BJ (cell line): ENCODE results near the gene COMMD6. TPM values are rescaled to one million over a fixed set of nuclear protein-coding genes. Genes with fewer than 3 reads are reported as not detected.

Experiments
- CTCF ChIA-PET: fragments of 350-600 bp; formaldehyde crosslinking; extraction: SDS; loops from one replicate; lab custom pipeline; 2021; ENCODE audit warnings: antibody characterized with exemption, inconsistent platforms; lab: Yijun Ruan, JAX
- POLR2A ChIA-PET: fragments of 300-600 bp; sonication (Branson Sonifier 250); formaldehyde crosslinking; extraction: SDS; loops from one replicate; lab custom pipeline; 2021; ENCODE audit warnings: antibody characterized with exemption; lab: Charles Lee
- DNase-seq: peaks from one replicate; pipeline ENCODE4 v3.0.0-alpha.2; 2011; ENCODE audit warnings: low read depth
- H3K27me3 ChIP-seq: 2 replicates; pipeline ENCODE4 v1.6.0; 2011; ENCODE audit warnings: low read length; ENCODE audit not compliant: control insufficient read depth, insufficient read depth
- H3K36me3 ChIP-seq: 2 replicates; pipeline ENCODE4 v1.5.1; 2011; ENCODE audit warnings: low read length; ENCODE audit not compliant: control insufficient read depth, insufficient read depth
- H3K4me3 ChIP-seq: 2 replicates; pipeline ENCODE4 v1.5.1; 2011; ENCODE audit warnings: low read depth, mild to moderate bottlenecking, control low read depth, low read length
- CTCF ChIP-seq: IDR thresholded peaks from 2 replicates; pipeline ENCODE4 v1.5.1; 2011; ENCODE audit warnings: low read depth, mild to moderate bottlenecking, control low read depth, inconsistent platforms, low read length, moderate library complexity; ENCODE audit not compliant: insufficient read depth
- polyA plus RNA-seq: library from polyadenylated mRNA; depleted of rRNA; stranded (reverse); fragments of >200 nt; gene quantifications from 2 replicates; pipeline ENCODE4 v1.2.3, GENCODE V29; 2011

COMMD6 gene
- polyA plus RNA-seq, 1 experiment, result 95.7 TPM

DNA sequence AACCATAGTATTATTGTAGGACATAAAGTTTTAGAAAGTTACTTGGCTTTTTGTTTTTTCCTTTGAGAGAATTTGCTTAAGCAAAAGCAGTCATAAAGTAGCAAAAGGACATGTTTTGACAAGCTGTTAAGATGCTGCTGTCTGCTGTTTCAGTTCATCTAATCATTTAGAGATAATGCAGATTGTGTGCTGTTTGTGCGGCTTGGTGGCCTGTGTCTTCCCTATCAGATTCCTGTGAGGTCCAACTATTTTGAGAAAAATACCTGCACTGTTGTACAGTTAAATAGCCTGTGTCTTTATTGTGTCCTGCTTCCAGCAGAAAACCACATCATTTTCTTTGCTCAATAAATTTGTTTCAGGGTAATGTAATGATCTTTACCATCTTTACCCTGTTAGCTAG is 31.9 kb upstream of the COMMD6 start:
- no peak overlapping the region for H3K4me3 ChIP-seq
- H3K27me3 ChIP-seq, result no peaks in the 10 kb centered on the region
- ChIA-PET POLR2A (no interaction called here), CTCF (interaction anchor here (2.1 kb wide), 1 partner anchor 126 kb away, joined by 7 read pairs; no protein-coding TSS in a partner anchor)
- no peak for TF ChIP-seq CTCF
- DNase-seq, result no peak
- H3K36me3 ChIP-seq, result no peaks in the 10 kb centered on the region; the same call in none of the 2 replicates

DNA sequence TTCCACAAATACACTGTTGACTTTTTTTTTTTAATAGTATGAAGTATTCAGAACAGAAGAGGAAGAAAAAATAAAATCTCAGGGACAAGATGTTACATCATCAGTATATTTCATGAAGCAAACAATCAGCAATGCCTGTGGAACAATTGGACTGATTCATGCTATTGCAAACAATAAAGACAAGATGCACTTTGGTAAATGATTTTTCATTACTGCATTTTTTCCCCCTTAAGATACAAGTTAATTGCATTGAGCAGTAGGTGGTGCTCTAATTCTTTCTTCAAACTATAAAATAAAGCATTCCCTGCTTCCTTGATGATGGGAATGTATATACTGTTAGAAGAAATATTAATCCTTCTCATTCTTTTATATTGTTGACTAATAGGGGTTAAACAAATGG is 29.0 kb upstream of the COMMD6 start:
- Histone ChIP-seq H3K27me3 (no peaks in the 10 kb centered on the region), H3K4me3 (no peak overlapping the region), H3K36me3 (no peaks in the 10 kb centered on the region; the same call in 1 of the 2 replicates)
- peak; percentile 17 for DNase-seq
- ChIA-PET CTCF (interaction anchor here (1.0 to 1.1 kb wide), 3 partner anchors 10 to 105 kb away, joined by 3 to 4 read pairs (median 3); no protein-coding TSS in a partner anchor), POLR2A (no interaction called here)
- peak; percentile 46; the same call in 1 of the 2 replicates for TF ChIP-seq CTCF

DNA sequence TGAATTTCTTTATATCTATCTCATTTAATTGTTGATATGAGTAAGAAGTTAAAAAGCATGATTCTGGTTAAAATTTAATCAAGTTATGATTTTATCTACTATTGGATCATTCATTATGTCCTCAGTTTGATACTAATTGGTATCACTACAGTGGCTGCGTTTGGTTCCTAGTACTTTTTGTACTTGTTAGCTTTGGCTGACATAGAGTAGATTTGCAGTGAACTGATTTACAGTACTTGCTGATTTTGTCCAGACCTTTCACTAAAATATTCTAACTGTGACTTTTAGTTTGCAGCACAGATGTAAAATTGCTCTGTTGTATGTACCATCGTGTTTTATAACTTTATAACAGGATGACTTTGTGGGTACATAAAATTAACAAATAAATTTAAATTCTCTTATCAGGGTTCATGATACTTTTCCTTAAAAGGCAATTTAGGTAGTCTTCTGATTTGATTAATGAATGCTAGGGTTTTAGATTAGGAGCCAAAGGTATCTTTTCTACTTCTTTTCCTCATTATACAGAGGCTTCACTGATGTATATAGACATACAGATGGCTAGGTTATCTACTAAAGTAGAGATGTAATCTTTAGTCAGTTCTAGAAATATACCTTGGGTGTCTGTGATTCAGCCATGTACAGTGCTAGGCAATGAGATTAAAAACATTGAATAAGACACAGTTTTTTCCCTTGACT is 20.7 kb upstream of the COMMD6 start:
- Histone ChIP-seq H3K4me3 (no peak overlapping the region), H3K27me3 (no peaks in the 10 kb centered on the region), H3K36me3 (peaks cover 2% of the 10 kb centered on the region; the same call in 1 of the 2 replicates)
- POLR2A ChIA-PET, result interaction anchor here (0.6 kb wide), 1 partner anchor 44 kb away, joined by 3 read pairs; no protein-coding TSS in a partner anchor
- DNase-seq, result no peak
- no peak for TF ChIP-seq CTCF
- CTCF ChIA-PET, result interaction anchor here (0.7 to 1.8 kb wide), 3 partner anchors 15 to 117 kb away, joined by 3 to 6 read pairs (median 4); partner anchors contain the start of gene TBC1D4

DNA sequence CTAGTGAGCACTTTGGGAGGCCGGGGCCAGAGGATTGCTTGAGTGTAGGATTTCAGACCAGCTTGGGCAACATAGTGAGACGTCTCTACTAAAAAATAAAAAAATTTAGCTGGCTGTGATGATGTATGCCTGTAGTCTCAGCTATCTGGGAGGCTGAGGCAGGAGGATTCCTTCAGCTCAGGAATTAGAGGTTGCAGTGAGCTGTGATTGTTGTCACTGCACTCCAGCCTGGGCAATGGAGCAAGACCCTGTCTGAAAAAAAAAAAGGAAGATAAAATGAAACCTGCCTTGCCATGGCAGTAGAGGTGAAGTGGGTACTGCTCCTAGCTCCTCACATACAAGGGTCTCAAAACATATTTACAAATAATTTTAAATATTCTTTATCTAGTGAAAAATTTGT is 19.3 kb upstream of the COMMD6 start:
- CTCF ChIA-PET, result interaction anchor here (0.6 to 1.8 kb wide), 3 partner anchors 10 to 80 kb away, joined by 3 to 6 read pairs (median 4); partner anchors contain the start of gene TBC1D4
- TF ChIP-seq CTCF, result no peak

DNA sequence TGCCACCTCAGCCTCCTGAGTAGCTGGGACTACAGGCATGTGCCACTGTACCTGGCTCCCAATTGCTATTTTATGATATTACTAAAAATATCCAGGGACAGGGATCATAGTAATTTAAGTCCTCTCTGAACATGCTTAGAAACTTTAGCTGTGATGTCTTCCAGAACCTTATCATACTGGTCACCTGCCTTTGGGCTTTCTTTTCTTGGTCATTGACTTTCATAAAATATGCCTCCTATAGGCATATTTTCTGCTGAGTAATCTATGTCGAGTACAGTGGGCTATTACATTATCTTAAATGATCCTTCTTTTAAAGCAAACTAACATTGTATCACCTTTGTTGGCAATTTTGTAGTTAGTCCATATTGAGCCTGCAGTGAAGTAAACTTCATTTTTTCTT is 18.2 kb upstream of the COMMD6 start:
- Histone ChIP-seq H3K4me3 (no peak overlapping the region), H3K36me3 (peaks cover 2% of the 10 kb centered on the region; the same call in 1 of the 2 replicates), H3K27me3 (no peaks in the 10 kb centered on the region)
- no peak for DNase-seq
- CTCF ChIA-PET, result no interaction called here
- TF ChIP-seq CTCF, result no peak
- POLR2A ChIA-PET, result no interaction called here

More for the DNA sequence above, 19.3 kb upstream of the COMMD6 start:
- no peak overlapping the region for H3K4me3 ChIP-seq
- POLR2A ChIA-PET, result no interaction called here
- no peak for DNase-seq
- no peaks in the 10 kb centered on the region for H3K27me3 ChIP-seq
- peaks cover 2% of the 10 kb centered on the region; the same call in 1 of the 2 replicates for H3K36me3 ChIP-seq
